ENCODE data around the gene TMEM87B. TPM values are rescaled to one million over a fixed set of nuclear protein-coding genes. Genes with fewer than 3 reads are reported as not detected.

The TMEM87B gene
- total and polyA plus RNA-seq, 12 donors: 8.9 to 37.5 (median 29.1) TPM

- no peak for TF ChIP-seq POLR2A (IDR thresholded peaks at IDR 0.05)
- TF ChIP-seq, protein P1, sequence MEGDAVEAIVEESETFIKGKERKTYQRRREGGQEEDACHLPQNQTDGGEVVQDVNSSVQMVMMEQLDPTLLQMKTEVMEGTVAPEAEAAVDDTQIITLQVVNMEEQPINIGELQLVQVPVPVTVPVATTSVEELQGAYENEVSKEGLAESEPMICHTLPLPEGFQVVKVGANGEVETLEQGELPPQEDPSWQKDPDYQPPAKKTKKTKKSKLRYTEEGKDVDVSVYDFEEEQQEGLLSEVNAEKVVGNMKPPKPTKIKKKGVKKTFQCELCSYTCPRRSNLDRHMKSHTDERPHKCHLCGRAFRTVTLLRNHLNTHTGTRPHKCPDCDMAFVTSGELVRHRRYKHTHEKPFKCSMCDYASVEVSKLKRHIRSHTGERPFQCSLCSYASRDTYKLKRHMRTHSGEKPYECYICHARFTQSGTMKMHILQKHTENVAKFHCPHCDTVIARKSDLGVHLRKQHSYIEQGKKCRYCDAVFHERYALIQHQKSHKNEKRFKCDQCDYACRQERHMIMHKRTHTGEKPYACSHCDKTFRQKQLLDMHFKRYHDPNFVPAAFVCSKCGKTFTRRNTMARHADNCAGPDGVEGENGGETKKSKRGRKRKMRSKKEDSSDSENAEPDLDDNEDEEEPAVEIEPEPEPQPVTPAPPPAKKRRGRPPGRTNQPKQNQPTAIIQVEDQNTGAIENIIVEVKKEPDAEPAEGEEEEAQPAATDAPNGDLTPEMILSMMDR (IDR thresholded peaks at IDR 0.05): no peak
- Histone ChIP-seq H3K36me3 (replicated peaks in 1 of 2) (no peaks in the 10 kb centered on the region), H3K4me1 (replicated peaks in 1 of 2) (no peaks in the 10 kb centered on the region), H3K27ac (no peak overlapping the region), H3K4me3 (no peak overlapping the region), H3K9me3 (replicated peaks in 1 of 3) (no peaks in the 10 kb centered on the region), H3K27me3 (no peaks in the 10 kb centered on the region)
- intact Hi-C loops (cut with DNase I): no loop called here
- 94 to 96% (median 95%) methylated on average over 5 of the region's 5 CpGs for WGBS, 4 donors
- DNase-seq: peak in 1 of 7 donors; percentile 35
These were observed 88.1 kb downstream of the TMEM87B start for GRCh38 chr2:112143150-112143549.

GRCh38 chr2:112144966-112145365, 89.9 kb downstream of the TMEM87B start:
- H3K36me3 ChIP-seq (replicated peaks in 1 of 2): no peaks in the 10 kb centered on the region
- TF ChIP-seq POLR2A (IDR thresholded peaks at IDR 0.05): no peak
- TF ChIP-seq, protein P1 (IDR thresholded peaks at IDR 0.05): no peak
- no peak overlapping the region for H3K4me3 ChIP-seq
- H3K9me3 ChIP-seq (replicated peaks in 1 of 3): no peaks in the 10 kb centered on the region
- intact Hi-C loops (cut with DNase I): no loop called here
- H3K4me1 ChIP-seq (replicated peaks in 1 of 2): no peaks in the 10 kb centered on the region
- no peaks in the 10 kb centered on the region for H3K27me3 ChIP-seq
- 88 to 97% (median 93%) methylated on average over 6 of the region's 6 CpGs for WGBS, 4 donors
- DNase-seq: no peak
- no peak overlapping the region for H3K27ac ChIP-seq

GRCh38 chr2:112147382-112148168, 92.5 kb downstream of the TMEM87B start:
- H3K27me3 ChIP-seq: no peaks in the 10 kb centered on the region
- H3K4me1 ChIP-seq (replicated peaks in 1 of 2): no peaks in the 10 kb centered on the region
- peak in 2 of 7 donors; percentile 12 to 42 for DNase-seq
- 88 to 92% (median 90%) methylated on average over 17 of the region's 17 CpGs for WGBS, 4 donors
- no peak overlapping the region for H3K4me3 ChIP-seq
- H3K36me3 ChIP-seq (replicated peaks in 1 of 2): no peaks in the 10 kb centered on the region
- H3K27ac ChIP-seq: no peak overlapping the region
- intact Hi-C loops (cut with DNase I): no loop called here
- TF ChIP-seq, protein P1 (IDR thresholded peaks at IDR 0.05): no peak
- no peak for TF ChIP-seq POLR2A (IDR thresholded peaks at IDR 0.05)
- no peaks in the 10 kb centered on the region for H3K9me3 ChIP-seq (replicated peaks in 1 of 3)

DNA sequence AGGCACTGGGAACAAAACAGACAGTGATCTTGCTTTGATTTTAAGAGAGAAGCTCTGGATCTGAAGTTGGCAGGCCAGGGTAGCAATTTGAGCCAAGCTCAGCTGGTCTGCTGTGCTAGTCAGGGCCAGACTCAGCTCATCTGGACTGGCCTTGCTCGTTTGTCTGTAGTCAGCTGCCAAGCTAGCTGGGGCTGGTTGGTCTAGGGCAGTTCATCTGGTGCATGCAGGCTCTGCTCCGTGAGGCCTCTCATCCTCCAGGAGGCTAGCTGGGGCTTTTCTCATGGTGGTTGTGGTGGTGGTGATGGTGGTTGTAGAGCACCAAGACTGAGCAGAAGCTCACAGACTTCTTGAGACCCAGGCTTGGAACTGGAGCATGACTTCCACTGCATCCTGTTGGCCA, 93.4 kb downstream of the TMEM87B start:
- no peaks in the 10 kb centered on the region for H3K27me3 ChIP-seq
- H3K9me3 ChIP-seq (replicated peaks in 1 of 3): no peaks in the 10 kb centered on the region
- no peaks in the 10 kb centered on the region for H3K36me3 ChIP-seq (replicated peaks in 1 of 2)
- intact Hi-C loops (cut with DNase I): no loop called here
- 60 to 91% (median 86%) methylated on average over 1 to 2 of the region's 2 CpGs for WGBS, 4 donors
- TF ChIP-seq, protein P1 (IDR thresholded peaks at IDR 0.05): no peak
- TF ChIP-seq POLR2A (IDR thresholded peaks at IDR 0.05): no peak
- peak in 2 of 7 donors; percentile 11 to 33 for DNase-seq
- no peak overlapping the region for H3K4me3 ChIP-seq
- no peak overlapping the region for H3K27ac ChIP-seq
- H3K4me1 ChIP-seq (replicated peaks in 1 of 2): no peaks in the 10 kb centered on the region

Measured in adrenal gland (tissue), 12 donors.